ENCODE measurements around the gene SLC43A1. TPM values are rescaled to one million over a fixed set of nuclear protein-coding genes. Genes with fewer than 3 reads are reported as not detected.
A peak's percentile ranks its signal among the peaks of the same experiment; 100 is the strongest.

Gene SLC43A1
- polyA plus RNA-seq, 1 of the 3 experiments (the other 2 are of a cell fraction): 4.4 TPM

GRCh38 chr11:57527056-57527631, 11.6 kb upstream of the SLC43A1 start:
- DNase-seq: peak; percentile 52
- no peaks in the 10 kb centered on the region for H3K9me2 ChIP-seq
- 18% methylated on average over 7 of the region's 7 CpGs for WGBS (ENCODE audit: low lambda C conversion rate)

GRCh38 chr11:57523419-57523818, 7.9 kb upstream of the SLC43A1 start:
- ChIA-PET POLR2A (no interaction called here), CTCF (interaction anchor here (1.6 to 14.1 kb wide), 3 partner anchors 34 to 121 kb away, joined by 5 to 517 read pairs (median 174); partner anchors contain the start of gene RTN4RL2)
- Histone ChIP-seq H3K9me3 (no peaks in the 10 kb centered on the region), H3K27ac (ENCODE audit: low read depth in 2 of 2, low read length in 1 of 2) (no peak overlapping the region), H3K79me2 (ENCODE audit: insufficient read depth) (0 out of 2 replicates have a peak, but pooled peaks cover 5% of the 10 kb centered on the region), H3K9me2 (no peaks in the 10 kb centered on the region), H3K36me3 (replicated peaks in 1 of 2; ENCODE audit: control insufficient read depth in 1 of 2, insufficient read depth in 2 of 2, low read length in 1 of 2) (peaks cover 0 to 3% of the 10 kb centered on the region in 2 experiments), H3K4me3 (ENCODE audit: low read depth in 2 of 2, low read length in 1 of 2) (no peak overlapping the region), H4K20me1 (ENCODE audit: insufficient read depth) (no peaks in the 10 kb centered on the region; the same call in 1 of the 2 replicates), H3K4me2 (no peak overlapping the region), H2AFZ (ENCODE audit: low read depth) (no peak overlapping the region), H3F3A (replicated peaks; ENCODE audit: insufficient read depth) (no peaks in the 10 kb centered on the region), H3K27me3 (ENCODE audit: insufficient read depth) (no peaks in the 10 kb centered on the region), H3K4me1 (ENCODE audit: control insufficient read depth in 1 of 2, insufficient read depth in 2 of 2, low read depth in 1 of 2, low read length in 1 of 2) (no peaks in the 10 kb centered on the region), H3K9ac (no peak overlapping the region)
- DNase-seq: no peak
- WGBS (ENCODE audit: low lambda C conversion rate): 87% methylated on average over 4 of the region's 4 CpGs
- TF ChIP-seq FOSL2 (IDR thresholded peaks at IDR 0.05; ENCODE audit: borderline replicate concordance, low read depth) (no peak), RXRA (IDR thresholded peaks at IDR 0.05; ENCODE audit: borderline replicate concordance, low read depth) (no peak), RFX5 (IDR thresholded peaks at IDR 0.05; ENCODE audit: low read length) (no peak), EP300 (IDR thresholded peaks at IDR 0.05; ENCODE audit: borderline replicate concordance in 1 of 2, low read depth in 1 of 2, low read length in 1 of 2) (no peak), RAD21 (IDR thresholded peaks at IDR 0.05; ENCODE audit: low read length) (no peak), MAX (IDR thresholded peaks at IDR 0.05; ENCODE audit: low read depth) (no peak), MXI1 (IDR thresholded peaks at IDR 0.05; ENCODE audit: low read depth, low read length) (no peak), POLR2AphosphoS5 (IDR thresholded peaks at IDR 0.05; ENCODE audit: low read depth, low read length) (no peak), RCOR1 (IDR thresholded peaks at IDR 0.05; ENCODE audit: low read length) (no peak), FOXM1 (IDR thresholded peaks at IDR 0.05; ENCODE audit: low read depth) (no peak), SIN3A (IDR thresholded peaks at IDR 0.05; ENCODE audit: borderline replicate concordance, low read depth, low read length) (no peak)
- TF ChIP-seq, protein P1, sequence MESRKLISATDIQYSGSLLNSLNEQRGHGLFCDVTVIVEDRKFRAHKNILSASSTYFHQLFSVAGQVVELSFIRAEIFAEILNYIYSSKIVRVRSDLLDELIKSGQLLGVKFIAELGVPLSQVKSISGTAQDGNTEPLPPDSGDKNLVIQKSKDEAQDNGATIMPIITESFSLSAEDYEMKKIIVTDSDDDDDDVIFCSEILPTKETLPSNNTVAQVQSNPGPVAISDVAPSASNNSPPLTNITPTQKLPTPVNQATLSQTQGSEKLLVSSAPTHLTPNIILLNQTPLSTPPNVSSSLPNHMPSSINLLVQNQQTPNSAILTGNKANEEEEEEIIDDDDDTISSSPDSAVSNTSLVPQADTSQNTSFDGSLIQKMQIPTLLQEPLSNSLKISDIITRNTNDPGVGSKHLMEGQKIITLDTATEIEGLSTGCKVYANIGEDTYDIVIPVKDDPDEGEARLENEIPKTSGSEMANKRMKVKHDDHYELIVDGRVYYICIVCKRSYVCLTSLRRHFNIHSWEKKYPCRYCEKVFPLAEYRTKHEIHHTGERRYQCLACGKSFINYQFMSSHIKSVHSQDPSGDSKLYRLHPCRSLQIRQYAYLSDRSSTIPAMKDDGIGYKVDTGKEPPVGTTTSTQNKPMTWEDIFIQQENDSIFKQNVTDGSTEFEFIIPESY (IDR thresholded peaks at IDR 0.05; ENCODE audit: borderline replicate concordance, low read depth): no peak

More at GRCh38 chr11:57527056-57527631, 11.6 kb upstream of the SLC43A1 start:
- peaks cover 0 to 9% of the 10 kb centered on the region in 2 experiments; a peak in 2 of 4 replicates for H3K4me1 ChIP-seq (ENCODE audit: control insufficient read depth in 1 of 2, insufficient read depth in 2 of 2, low read depth in 1 of 2, low read length in 1 of 2)
- H3K27me3 ChIP-seq (ENCODE audit: insufficient read depth): no peaks in the 10 kb centered on the region
- H3K27ac ChIP-seq (ENCODE audit: low read depth in 2 of 2, low read length in 1 of 2): no peak overlapping the region
- H3K4me3 ChIP-seq (ENCODE audit: low read depth in 2 of 2, low read length in 1 of 2): no peak overlapping the region; a peak in 1 of 4 replicates
- H3K36me3 ChIP-seq (replicated peaks in 1 of 2; ENCODE audit: control insufficient read depth in 1 of 2, insufficient read depth in 2 of 2, low read length in 1 of 2): peaks cover 0 to 12% of the 10 kb centered on the region in 2 experiments
- no peak overlapping the region for H3K9ac ChIP-seq
- no peak overlapping the region for H3K4me2 ChIP-seq
- no peaks in the 10 kb centered on the region for H3K9me3 ChIP-seq
- H3K79me2 ChIP-seq (ENCODE audit: insufficient read depth): peaks cover 26% of the 10 kb centered on the region
- ChIA-PET POLR2A (interaction anchor here (0.6 to 3.1 kb wide), 2 partner anchors 12 to 34 kb away, joined by 3 to 12 read pairs; no protein-coding TSS in a partner anchor), CTCF (interaction anchor here (0.7 to 14.1 kb wide), 45 partner anchors 9 to 203 kb away, joined by 3 to 517 read pairs (median 5); partner anchors contain the start of genes MED19, RTN4RL2, SLC43A1 and SMTNL1)
- no peaks in the 10 kb centered on the region for H3F3A ChIP-seq (replicated peaks; ENCODE audit: insufficient read depth)
- H2AFZ ChIP-seq (ENCODE audit: low read depth): no peak overlapping the region
- TF ChIP-seq POLR2AphosphoS5 (IDR thresholded peaks at IDR 0.05; ENCODE audit: low read depth, low read length) (no peak), SIN3A (IDR thresholded peaks at IDR 0.05; ENCODE audit: borderline replicate concordance, low read depth, low read length) (no peak), SMC3 (IDR thresholded peaks at IDR 0.05; ENCODE audit: low read depth, low read length) (peak; percentile 85), RAD21 (IDR thresholded peaks at IDR 0.05; ENCODE audit: low read length) (peak; percentile 95), GABPA (IDR thresholded peaks at IDR 0.05; ENCODE audit: low read depth) (no peak), EP300 (IDR thresholded peaks at IDR 0.05; ENCODE audit: borderline replicate concordance in 1 of 2, low read depth in 1 of 2, low read length in 1 of 2) (no peak), CTCF (IDR thresholded peaks at IDR 0.05) (peak; percentile 95)
- TF ChIP-seq, protein P1 (IDR thresholded peaks at IDR 0.05; ENCODE audit: borderline replicate concordance, low read depth): no peak
- H4K20me1 ChIP-seq (ENCODE audit: insufficient read depth): no peaks in the 10 kb centered on the region; the same call in 1 of the 2 replicates

Data from SK-N-SH (cell line).